Thymus (tissue), 14 donors: ENCODE data around the gene VPS45. TPM values are rescaled to one million over a fixed set of nuclear protein-coding genes. Genes with fewer than 3 reads are reported as not detected.

Experiments used
- DNase-seq, 9 donors: peaks; one replicate each; pipeline ENCODE4 v3.0.0-alpha.2; 2013; ENCODE audit warnings: low spot score in 9 of 9, low read depth in 6 of 9, missing footprints in 1 of 9
- H3K27ac ChIP-seq, 2 donors: one replicate each; pipeline ENCODE4 v1.5.1; 2013; ENCODE audit warnings: control low read depth in 1 of 2, low read depth in 1 of 2, low read length in 1 of 2, mild to moderate bottlenecking in 1 of 2, moderate library complexity in 1 of 2
- H3K27me3 ChIP-seq, 2 donors: one replicate each; pipeline ENCODE4 v1.5.1; 2013; ENCODE audit warnings: low read length in 1 of 2; ENCODE audit not compliant: control insufficient read depth in 2 of 2, insufficient read depth in 1 of 2
- H3K36me3 ChIP-seq, 2 donors: one replicate each; pipeline ENCODE4 v1.5.1; 2013; ENCODE audit warnings: low read length in 1 of 2, mild to moderate bottlenecking in 1 of 2, moderate library complexity in 1 of 2; ENCODE audit not compliant: control insufficient read depth in 2 of 2, insufficient read depth in 2 of 2
- H3K4me1 ChIP-seq, 2 donors: one replicate each; pipeline ENCODE4 v1.5.1; 2013; ENCODE audit warnings: low read length in 2 of 2; ENCODE audit not compliant: control insufficient read depth in 2 of 2, insufficient read depth in 2 of 2
- H3K4me3 ChIP-seq, 2 donors: one replicate each; pipeline ENCODE4 v1.5.1; 2013; ENCODE audit warnings: low read length in 2 of 2, control low read depth in 1 of 2, mild to moderate bottlenecking in 1 of 2
- H3K9me3 ChIP-seq, 2 donors: one replicate each; pipeline ENCODE4 v1.5.1; 2013; ENCODE audit warnings: low read length in 1 of 2, mild to moderate bottlenecking in 1 of 2; ENCODE audit not compliant: control insufficient read depth in 2 of 2, insufficient read depth in 1 of 2
- WGBS: extraction: QIAGEN DNeasy Blood & Tissue Kit; methylation state at CpG from one replicate; pipeline ENCODE4 v1.1.7; 2013; 5-methylcytosine and 5-hydroxymethylcytosine counted together
- long read RNA-seq, 10 donors: transcript quantifications; one replicate each; lab custom pipeline, GENCODE V29; 2026
- polyA plus RNA-seq: library from polyadenylated mRNA; stranded (reverse); fragments of 200-250 nt; gene quantifications from one replicate; pipeline ENCODE4 v1.2.3, GENCODE V29; 2013
- total RNA-seq: library from RNA; stranded (reverse); fragments of 120-200 nt; gene quantifications from one replicate; pipeline ENCODE4 v1.2.4, GENCODE V29; 2013
- donor health status: healthy.

Gene VPS45, protein sequence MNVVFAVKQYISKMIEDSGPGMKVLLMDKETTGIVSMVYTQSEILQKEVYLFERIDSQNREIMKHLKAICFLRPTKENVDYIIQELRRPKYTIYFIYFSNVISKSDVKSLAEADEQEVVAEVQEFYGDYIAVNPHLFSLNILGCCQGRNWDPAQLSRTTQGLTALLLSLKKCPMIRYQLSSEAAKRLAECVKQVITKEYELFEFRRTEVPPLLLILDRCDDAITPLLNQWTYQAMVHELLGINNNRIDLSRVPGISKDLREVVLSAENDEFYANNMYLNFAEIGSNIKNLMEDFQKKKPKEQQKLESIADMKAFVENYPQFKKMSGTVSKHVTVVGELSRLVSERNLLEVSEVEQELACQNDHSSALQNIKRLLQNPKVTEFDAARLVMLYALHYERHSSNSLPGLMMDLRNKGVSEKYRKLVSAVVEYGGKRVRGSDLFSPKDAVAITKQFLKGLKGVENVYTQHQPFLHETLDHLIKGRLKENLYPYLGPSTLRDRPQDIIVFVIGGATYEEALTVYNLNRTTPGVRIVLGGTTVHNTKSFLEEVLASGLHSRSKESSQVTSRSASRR
- total RNA-seq (36.7 TPM), polyA plus RNA-seq (26.1 TPM)
- long read RNA-seq, donor 1, partial matches to known transcripts, result 0 of 5 reads
- long read RNA-seq, donor 1, other reads (novel, unspliced or antisense), result 0 of 5 reads
- long read RNA-seq, donor 2, transcript VPS45-202 (15 exons, 2,790 nt), result major isoform, 9 of 12 reads
- long read RNA-seq, donor 2, partial matches to known transcripts, result 0 of 12 reads
- long read RNA-seq, donor 2, other reads (novel, unspliced or antisense), result 0 of 12 reads
- long read RNA-seq, donor 3, transcript VPS45-202 (15 exons, 2,790 nt), result major isoform, 6 of 7 reads
- long read RNA-seq, donor 3, partial matches to known transcripts, result 0 of 7 reads
- long read RNA-seq, donor 3, other reads (novel, unspliced or antisense), result 0 of 7 reads
- long read RNA-seq, donor 4, partial matches to known transcripts, result 8 of 14 reads
- long read RNA-seq, donor 4, other reads (novel, unspliced or antisense), result 0 of 14 reads
- long read RNA-seq, donor 5, transcript VPS45-202 (15 exons, 2,790 nt), result major isoform, 6 of 16 reads
- long read RNA-seq, donor 5, partial matches to known transcripts, result 0 of 16 reads
- long read RNA-seq, donor 5, other reads (novel, unspliced or antisense), result 0 of 16 reads
- long read RNA-seq, donor 6, transcript VPS45-202 (15 exons, 2,790 nt), result major isoform, 6 of 10 reads
- long read RNA-seq, donor 6, partial matches to known transcripts, result 0 of 10 reads
- long read RNA-seq, donor 6, other reads (novel, unspliced or antisense), result 0 of 10 reads
- long read RNA-seq, donor 7, transcript VPS45-202 (15 exons, 2,790 nt), result major isoform, 7 of 9 reads
- long read RNA-seq, donor 7, partial matches to known transcripts, result 0 of 9 reads
- long read RNA-seq, donor 7, other reads (novel, unspliced or antisense), result 0 of 9 reads
- long read RNA-seq, donor 8, result 0 reads
- long read RNA-seq, donor 9, partial matches to known transcripts, result 0 of 8 reads
- long read RNA-seq, donor 9, other reads (novel, unspliced or antisense), result 0 of 8 reads
- long read RNA-seq, donor 10, transcript VPS45-202 (15 exons, 2,790 nt), result major isoform, 9 of 10 reads
- long read RNA-seq, donor 10, partial matches to known transcripts, result 0 of 10 reads
- long read RNA-seq, donor 10, other reads (novel, unspliced or antisense), result 0 of 10 reads

GRCh38 chr1:150067184-150068108 is at the start of gene VPS45:
VPS45 (plus strand) TSS chr1:150067776; CDS start chr1:150067858, 82 bp downstream.
- Histone ChIP-seq H3K9me3 (no peaks in the 10 kb centered on the region), H3K27me3 (no peaks in the 10 kb centered on the region), H3K27ac (peak within 1 kb of the TSS; percentile 57 to 91), H3K4me3 (peak within 1 kb of the TSS; percentile 54 to 93), H3K4me1 (peaks cover 0 to 2% of the 10 kb centered on the region in 2 donors), H3K36me3 (no peaks in the 10 kb centered on the region)
- peak; percentile 62 to 88 (median 74) for DNase-seq
- WGBS, result under 1% methylated on average over 46 of the region's 46 CpGs

DNA sequence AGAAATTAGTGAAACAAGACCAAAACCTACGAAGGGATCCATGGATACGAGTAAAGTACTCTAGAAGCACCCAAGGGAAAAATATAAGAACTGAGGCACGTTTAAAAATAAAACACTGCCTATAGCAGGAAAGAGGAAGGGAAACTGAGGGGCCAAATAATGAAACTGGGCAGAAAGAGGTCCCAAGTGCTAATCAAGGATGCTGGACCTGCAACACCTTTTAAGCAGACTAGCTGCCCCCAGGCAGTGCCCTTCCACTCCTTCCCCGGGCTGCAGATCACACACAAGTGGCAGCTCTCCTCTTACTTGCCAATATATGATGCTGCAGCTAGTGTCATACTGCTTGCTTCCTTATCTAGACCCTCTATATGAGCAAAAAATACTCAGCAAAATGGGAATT is 49.4 kb upstream of the VPS45 start:
- Histone ChIP-seq H3K36me3 (no peaks in the 10 kb centered on the region), H3K27ac (no peak overlapping the region), H3K27me3 (peaks cover 2 to 16% of the 10 kb centered on the region in 2 donors), H3K4me1 (no peaks in the 10 kb centered on the region), H3K4me3 (no peak overlapping the region), H3K9me3 (no peaks in the 10 kb centered on the region)
- 92% methylated on average over 4 of the region's 4 CpGs for WGBS
- no peak for DNase-seq

- Histone ChIP-seq H3K36me3 (no peaks in the 10 kb centered on the region), H3K9me3 (no peaks in the 10 kb centered on the region), H3K4me3 (no peak overlapping the region), H3K27me3 (peaks cover 0 to 8% of the 10 kb centered on the region in 2 donors), H3K4me1 (no peaks in the 10 kb centered on the region), H3K27ac (no peak overlapping the region)
- WGBS, result 97% methylated on average over 2 of the region's 2 CpGs
- no peak for DNase-seq
Observed at GRCh38 chr1:150020711-150021110, 46.9 kb upstream of the VPS45 start.

DNA sequence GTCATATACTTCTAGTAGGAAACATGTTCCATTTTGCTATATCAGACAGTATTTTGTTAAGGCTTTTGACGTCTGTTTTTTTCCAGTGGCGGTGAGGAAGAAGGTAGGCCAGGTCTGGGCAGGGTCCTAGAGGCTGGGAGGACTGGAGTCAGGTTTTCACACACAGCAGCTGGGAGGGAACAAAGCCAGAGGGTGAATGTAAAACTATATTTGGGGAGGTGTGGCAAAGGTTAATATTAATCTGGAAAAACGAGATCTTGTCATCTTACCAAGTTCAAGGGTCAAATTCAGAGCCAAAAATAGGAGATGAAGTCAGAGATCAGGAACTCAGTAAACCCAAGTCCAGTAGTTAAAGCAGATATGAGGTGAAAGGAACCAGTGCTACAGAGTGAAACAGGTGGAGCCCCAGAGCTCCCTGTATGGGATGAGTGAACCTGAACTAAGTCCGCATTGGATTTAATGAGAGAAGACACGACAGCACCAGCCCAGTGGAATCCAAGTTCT is 46.3 kb upstream of the VPS45 start:
- no peak overlapping the region for H3K4me3 ChIP-seq
- H3K4me1 ChIP-seq, result no peaks in the 10 kb centered on the region
- DNase-seq, result no peak
- peaks cover 0 to 9% of the 10 kb centered on the region in 2 donors for H3K27me3 ChIP-seq
- H3K27ac ChIP-seq, result no peak overlapping the region
- 92% methylated on average over 5 of the region's 5 CpGs for WGBS
- H3K9me3 ChIP-seq, result no peaks in the 10 kb centered on the region
- H3K36me3 ChIP-seq, result no peaks in the 10 kb centered on the region

DNA sequence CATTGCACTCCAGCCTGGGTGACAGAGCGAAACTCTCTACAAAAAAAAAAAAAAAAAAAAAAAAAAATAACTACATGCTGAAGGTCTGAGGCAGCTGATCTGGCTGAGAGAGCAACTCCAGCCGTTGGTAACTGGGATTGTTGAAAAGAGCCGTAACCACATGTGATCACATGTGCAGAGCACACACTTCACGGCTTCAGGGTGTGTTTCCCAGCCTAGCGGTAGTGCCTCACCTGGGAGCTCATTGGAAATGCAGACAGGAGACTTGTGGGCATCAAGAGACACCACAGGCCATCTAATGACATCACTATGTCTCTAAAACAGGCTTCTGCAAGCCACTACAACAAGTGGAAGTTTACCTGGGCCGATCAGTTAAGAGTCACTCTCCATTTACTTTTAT is 45.2 kb upstream of the VPS45 start:
- Histone ChIP-seq H3K9me3 (no peaks in the 10 kb centered on the region), H3K27me3 (peaks cover 0 to 9% of the 10 kb centered on the region in 2 donors), H3K27ac (no peak overlapping the region), H3K4me3 (no peak overlapping the region), H3K4me1 (no peaks in the 10 kb centered on the region), H3K36me3 (no peaks in the 10 kb centered on the region)
- 93% methylated on average over 6 of the region's 6 CpGs for WGBS
- DNase-seq, result no peak

- Histone ChIP-seq H3K9me3 (no peaks in the 10 kb centered on the region), H3K4me1 (no peaks in the 10 kb centered on the region), H3K27me3 (peaks cover 0 to 6% of the 10 kb centered on the region in 2 donors), H3K36me3 (no peaks in the 10 kb centered on the region), H3K4me3 (no peak overlapping the region), H3K27ac (no peak overlapping the region)
- 99% methylated on average over 2 of the region's 2 CpGs for WGBS
- DNase-seq, result no peak
Observed at GRCh38 chr1:150024156-150024555, 43.4 kb upstream of the VPS45 start.

DNA sequence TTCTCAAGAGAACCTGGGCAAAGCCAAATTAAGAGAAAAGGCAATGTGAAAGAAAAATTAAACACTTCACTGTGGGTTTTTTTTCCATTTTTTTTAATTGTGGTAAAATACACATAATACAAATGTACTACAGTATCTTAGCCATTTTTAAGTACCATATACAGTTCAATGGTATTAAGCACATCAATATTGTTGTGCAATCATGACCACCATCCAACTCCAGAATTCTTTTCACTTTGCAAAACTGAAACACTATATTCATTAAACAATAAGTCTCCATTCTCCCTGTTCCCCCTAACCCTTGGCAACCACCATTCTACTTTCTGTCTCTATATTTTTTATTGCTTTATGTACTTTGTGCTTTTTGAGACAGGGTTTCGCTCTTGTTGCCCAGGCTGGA is 39.3 kb upstream of the VPS45 start:
- no peaks in the 10 kb centered on the region for H3K36me3 ChIP-seq
- H3K4me3 ChIP-seq, result no peak overlapping the region
- H3K27ac ChIP-seq, result no peak overlapping the region
- 98% methylated on average over 1 of the region's 1 CpG for WGBS
- no peaks in the 10 kb centered on the region for H3K9me3 ChIP-seq
- DNase-seq, result no peak
- no peaks in the 10 kb centered on the region for H3K4me1 ChIP-seq
- H3K27me3 ChIP-seq, result peaks cover 0 to 4% of the 10 kb centered on the region in 2 donors
